Right lobe of liver (tissue), 6 donors: ENCODE measurements around the gene DNA2. TPM values are rescaled to one million over a fixed set of nuclear protein-coding genes. Genes with fewer than 3 reads are reported as not detected.
A peak's percentile ranks its signal among the peaks of the same experiment; 100 is the strongest.

Source experiments
- ATAC-seq, 4 donors: fragments of 200-7000 bp; cut with Tn5 transposase; one replicate each; pipeline ENCODE4 v1.9.1; 2020; ENCODE audit warnings: mild to moderate bottlenecking in 4 of 4, moderate library complexity in 4 of 4
- DNase-seq, 3 donors: peaks; one replicate each; pipeline ENCODE4 v3.0.0-alpha.2; 2020
- H3K27ac ChIP-seq, 3 donors: fragments of 200-600 bp; one replicate each; pipeline ENCODE4 v1.8.0; 2022
- H3K27me3 ChIP-seq, 2 donors: fragments of 200-600 bp; one replicate each; pipeline ENCODE4 v1.8.0; 2022
- H3K36me3 ChIP-seq, 4 donors: fragments of 200-600 bp; sonication (generic) in 1 of 4; one replicate each; pipeline versions ENCODE4 v1.5.1 to v1.8.0; 2017 to 2022; ENCODE audit warnings: control low read depth in 1 of 4
- H3K4me1 ChIP-seq, 4 donors: fragments of 200-600 bp; sonication (generic) in 1 of 4; one replicate each; pipeline versions ENCODE4 v1.5.1 to v1.8.0; 2017 to 2022; ENCODE audit warnings: control low read depth in 1 of 4
- H3K4me3 ChIP-seq, 3 donors: fragments of 200-600 bp; one replicate each; pipeline ENCODE4 v1.8.0; 2022
- H3K9me3 ChIP-seq, 4 donors: fragments of 200-600 bp; sonication (generic) in 1 of 4; one replicate each; pipeline versions ENCODE4 v1.5.1 to v1.8.0; 2017 to 2022; ENCODE audit warnings: control low read depth in 1 of 4
- POLR2A ChIP-seq: fragments of 450-650 bp; IDR thresholded peaks from one replicate; pipeline ENCODE4 v1.6.1; 2017; ENCODE audit warnings: antibody characterized with exemption, mild to moderate bottlenecking
- WGBS: methylation state at CpG from one replicate; pipeline ENCODE4 v1.1.6; 2018; ENCODE audit warnings: low coverage, low lambda C conversion rate; ENCODE audit not compliant: insufficient coverage; ENCODE audit errors: missing lambda C conversion rate; 5-methylcytosine and 5-hydroxymethylcytosine counted together
- intact Hi-C, 2 donors: fragments of 100-400 bp; cut with DNase I; formaldehyde crosslinking; loops; one replicate each; pipeline versions ENCODE4 v1.11.2 to v1.14.1; 2022
- total RNA-seq, 6 experiments: library from RNA; depleted of rRNA in 2 of 6; stranded (reverse); fragments of >200 nt in 2 of 6; fragmentation: NEBNext Ultra II Directional in 3 of 6; extraction: Animal tissue kit (Norgen Biotek cat#: 25700) in 3 of 6; gene quantifications; one replicate each; pipeline versions ENCODE4 v1.1.0 to v1.2.4, GENCODE V29; 2016 to 2023
- TF ChIP-seq, protein P1 (sequence below), 4 donors: fragments of 200-600 bp in 3 of 4; fragments of 450-650 bp in 1 of 4; IDR thresholded peaks; one replicate each; pipeline versions ENCODE4 v1.5.1 to v1.8.0; 2016 to 2022; ENCODE audit warnings: antibody characterized with exemption in 4 of 4, mild to moderate bottlenecking in 2 of 4
- donor health status: DM: no; HTN: yes; CAD: no.
- donor health status: DM: no; HTN: no; CAD: no.
- donor health status: DM: no; HTN: no; CAD: no.
- donor health status: DM: no; HTN: yes; CAD: no.
- donor health status: DM: no; HTN: yes; CAD: no.

The DNA2 gene
- total RNA-seq, 6 experiments from 2014 or later: 2.6 to 18.9 (median 3.8) TPM

DNA sequence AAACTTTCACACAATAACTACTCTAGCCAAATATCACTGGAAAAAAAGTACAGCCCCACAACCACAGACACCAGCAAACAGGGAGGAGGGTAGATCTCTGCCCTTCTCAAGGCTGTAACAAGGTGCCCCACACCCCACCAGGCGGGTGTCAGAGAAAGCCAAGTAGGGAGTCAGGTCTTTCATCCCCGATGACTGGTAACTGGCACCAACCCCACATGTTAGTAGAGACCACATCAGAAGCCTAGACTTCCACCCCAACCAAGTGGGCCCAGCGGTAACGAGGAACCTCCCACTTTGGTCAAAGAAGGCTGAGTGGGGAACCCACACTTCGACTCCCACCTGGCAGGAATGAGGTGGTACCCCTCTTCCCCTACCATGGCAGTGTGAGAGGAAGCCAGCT, 48.3 kb downstream of the DNA2 start:
- 57% methylated on average over 1 of the region's 5 CpGs for WGBS
- no peak for TF ChIP-seq POLR2A
- TF ChIP-seq, protein P1, sequence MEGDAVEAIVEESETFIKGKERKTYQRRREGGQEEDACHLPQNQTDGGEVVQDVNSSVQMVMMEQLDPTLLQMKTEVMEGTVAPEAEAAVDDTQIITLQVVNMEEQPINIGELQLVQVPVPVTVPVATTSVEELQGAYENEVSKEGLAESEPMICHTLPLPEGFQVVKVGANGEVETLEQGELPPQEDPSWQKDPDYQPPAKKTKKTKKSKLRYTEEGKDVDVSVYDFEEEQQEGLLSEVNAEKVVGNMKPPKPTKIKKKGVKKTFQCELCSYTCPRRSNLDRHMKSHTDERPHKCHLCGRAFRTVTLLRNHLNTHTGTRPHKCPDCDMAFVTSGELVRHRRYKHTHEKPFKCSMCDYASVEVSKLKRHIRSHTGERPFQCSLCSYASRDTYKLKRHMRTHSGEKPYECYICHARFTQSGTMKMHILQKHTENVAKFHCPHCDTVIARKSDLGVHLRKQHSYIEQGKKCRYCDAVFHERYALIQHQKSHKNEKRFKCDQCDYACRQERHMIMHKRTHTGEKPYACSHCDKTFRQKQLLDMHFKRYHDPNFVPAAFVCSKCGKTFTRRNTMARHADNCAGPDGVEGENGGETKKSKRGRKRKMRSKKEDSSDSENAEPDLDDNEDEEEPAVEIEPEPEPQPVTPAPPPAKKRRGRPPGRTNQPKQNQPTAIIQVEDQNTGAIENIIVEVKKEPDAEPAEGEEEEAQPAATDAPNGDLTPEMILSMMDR (IDR thresholded peaks at IDR 0.05): no peak
- peaks cover 0 to 14% (median 0%) of the 10 kb centered on the region in 4 donors for H3K36me3 ChIP-seq
- H3K4me3 ChIP-seq: no peak overlapping the region
- no peak for ATAC-seq
- intact Hi-C loops: no loop called here
- no peaks in the 10 kb centered on the region for H3K27me3 ChIP-seq
- no peak for DNase-seq
- H3K4me1 ChIP-seq: no peaks in the 10 kb centered on the region
- no peaks in the 10 kb centered on the region for H3K9me3 ChIP-seq
- H3K27ac ChIP-seq: no peak overlapping the region

DNA sequence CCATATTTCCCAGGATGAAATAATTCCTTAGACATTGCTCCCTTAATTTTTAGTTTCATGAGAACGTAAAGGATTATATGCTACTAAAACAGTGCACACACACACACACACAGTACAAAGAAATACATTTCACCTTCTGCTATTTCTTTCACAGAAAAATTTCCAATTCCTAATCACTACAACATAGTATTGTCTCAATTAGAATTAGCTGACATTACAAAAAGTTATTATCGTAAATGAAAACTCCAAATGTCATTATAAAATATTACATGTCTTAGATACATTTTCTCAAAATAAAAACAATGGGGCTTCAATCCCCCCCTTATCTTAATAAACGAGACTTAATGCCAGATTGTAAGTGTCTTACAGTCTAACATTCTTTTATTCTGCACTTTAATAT, 52.4 kb downstream of the DNA2 start:
- DNase-seq: no peak
- TF ChIP-seq POLR2A: no peak
- TF ChIP-seq, protein P1 (IDR thresholded peaks at IDR 0.05): no peak
- Histone ChIP-seq H3K4me3 (no peak overlapping the region), H3K27me3 (no peaks in the 10 kb centered on the region), H3K36me3 (peaks cover 0 to 27% (median 0%) of the 10 kb centered on the region in 4 donors), H3K4me1 (no peaks in the 10 kb centered on the region), H3K9me3 (no peaks in the 10 kb centered on the region), H3K27ac (no peak overlapping the region)
- ATAC-seq: no peak
- intact Hi-C loops: no loop called here
- 92% methylated on average over 3 of the region's 3 CpGs for WGBS

DNA sequence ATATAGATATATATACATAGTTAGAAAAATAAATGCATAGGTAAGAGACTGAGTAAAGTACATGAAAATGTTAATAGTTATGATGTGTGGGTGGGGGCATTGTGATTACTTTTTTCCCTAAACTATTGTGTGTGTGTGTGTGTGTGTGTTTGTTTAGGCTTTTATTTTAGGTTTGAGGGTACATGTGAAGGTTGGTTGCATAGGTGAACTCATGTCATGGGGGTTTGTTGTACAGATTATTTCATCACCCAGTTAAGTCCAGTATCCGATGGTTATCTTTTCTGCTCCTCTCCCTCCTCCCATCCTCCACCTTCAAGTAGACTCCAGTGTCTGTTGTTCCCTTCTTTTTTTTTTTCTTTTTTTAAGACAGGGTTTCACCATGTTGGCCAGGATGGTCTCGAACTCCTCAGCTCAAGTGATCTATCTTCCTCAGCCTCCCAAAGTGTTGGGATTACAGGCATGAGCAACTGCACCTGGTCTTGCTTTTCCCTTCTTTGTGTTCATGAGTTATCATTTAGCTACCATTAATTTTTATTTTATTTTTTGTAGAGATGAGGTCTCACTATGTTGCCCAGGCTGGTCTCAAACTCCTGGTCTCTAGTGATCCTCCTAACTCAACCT, 62.8 kb downstream of the DNA2 start:
- DNase-seq: no peak
- Histone ChIP-seq H3K27ac (no peak overlapping the region), H3K9me3 (no peaks in the 10 kb centered on the region), H3K4me3 (no peak overlapping the region), H3K4me1 (no peaks in the 10 kb centered on the region), H3K36me3 (no peaks in the 10 kb centered on the region), H3K27me3 (no peaks in the 10 kb centered on the region)
- ATAC-seq: no peak
- no peak for TF ChIP-seq POLR2A
- TF ChIP-seq, protein P1 (IDR thresholded peaks at IDR 0.05): no peak
- intact Hi-C loops: no loop called here
- WGBS: 88% methylated on average over 2 of the region's 2 CpGs

DNA sequence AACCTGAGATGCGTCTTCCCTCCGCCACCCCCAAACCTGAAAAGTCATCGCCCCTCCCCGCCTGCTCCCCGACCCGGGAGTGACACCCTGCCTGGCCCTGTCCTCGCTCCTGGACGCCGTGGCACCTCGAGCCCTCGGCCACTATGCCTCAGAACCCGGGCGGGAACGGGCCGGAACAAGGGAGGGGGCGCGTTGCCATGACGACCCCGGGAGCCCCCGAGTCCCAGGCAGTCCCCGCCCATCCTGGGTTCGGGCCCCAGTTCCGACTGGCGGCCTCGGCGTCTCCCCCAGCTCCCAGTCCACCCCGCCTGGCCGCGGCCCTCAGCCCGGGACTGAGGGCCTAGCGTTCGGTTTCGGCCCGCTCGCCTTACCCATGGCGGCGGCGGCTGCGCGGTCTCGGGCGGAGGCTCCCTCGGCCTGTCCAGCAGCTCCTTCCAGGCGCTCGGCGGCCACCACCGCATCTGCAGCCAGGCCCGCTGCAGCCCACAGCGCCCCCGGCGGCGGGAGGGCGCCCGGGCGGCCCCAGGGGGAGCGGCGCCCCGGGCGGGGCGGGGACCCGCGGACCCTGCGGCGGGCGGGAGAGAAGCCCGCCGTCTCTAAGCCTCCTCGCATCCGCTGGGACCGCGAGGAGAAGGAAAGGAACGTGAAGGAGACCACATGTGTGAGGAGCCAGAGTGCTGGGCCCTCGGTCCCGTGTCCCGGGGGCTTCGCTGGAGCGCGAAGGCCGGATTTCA, 64.8 kb downstream of the DNA2 start, which contains the start of gene RUFY2:
RUFY2 (minus strand) TSS at position 463 of the 734 bp plus-strand sequence; CDS start at position 375, 88 bp downstream.
- Histone ChIP-seq H3K4me1 (no peaks in the 10 kb centered on the region), H3K9me3 (no peaks in the 10 kb centered on the region), H3K36me3 (no peaks in the 10 kb centered on the region), H3K27me3 (no peaks in the 10 kb centered on the region), H3K27ac (peak within 1 kb of the TSS; percentile 75 to 93 (median 76)), H3K4me3 (peak within 1 kb of the TSS; percentile 96 to 100 (median 97))
- intact Hi-C loops: no loop called here
- ATAC-seq (peak; percentile 94 to 98 (median 96)), DNase-seq (peak; percentile 77 to 85 (median 83))
- WGBS: 0% methylated on average over 9 of the region's 79 CpGs
- peak; percentile 61 for TF ChIP-seq POLR2A
- TF ChIP-seq, protein P1 (IDR thresholded peaks at IDR 0.05): peak; percentile 57 to 99 (median 79)
